Spinal cord (tissue), 10 donors: ENCODE results near the gene TMEM178B. TPM values are rescaled to one million over a fixed set of nuclear protein-coding genes. Genes with fewer than 3 reads are reported as not detected.

Experiments
- DNase-seq, 6 donors: peaks; one replicate each; pipeline versions ENCODE4 v3.0.0 to v3.0.0-alpha.2; 2013 to 2015; ENCODE audit warnings: low spot score in 6 of 6, low read depth in 4 of 6
- H3K27ac ChIP-seq: one replicate; pipeline ENCODE4 v1.5.1; 2013; ENCODE audit warnings: low read depth, low read length, control low read depth
- H3K27me3 ChIP-seq: one replicate; pipeline ENCODE4 v1.6.1; 2013; ENCODE audit warnings: low read length; ENCODE audit not compliant: control insufficient read depth, insufficient read depth
- H3K36me3 ChIP-seq: one replicate; pipeline ENCODE4 v1.6.1; 2013; ENCODE audit warnings: low read length; ENCODE audit not compliant: control insufficient read depth, insufficient read depth
- H3K4me1 ChIP-seq: one replicate; pipeline ENCODE4 v1.6.1; 2013; ENCODE audit warnings: low read length; ENCODE audit not compliant: control insufficient read depth, insufficient read depth
- H3K4me3 ChIP-seq: one replicate; pipeline ENCODE4 v1.5.1; 2013; ENCODE audit warnings: low read depth, low read length, control low read depth
- H3K9me3 ChIP-seq: one replicate; pipeline ENCODE4 v1.6.1; 2013; ENCODE audit warnings: low read length; ENCODE audit not compliant: control insufficient read depth, insufficient read depth
- WGBS: methylation state at CpG from one replicate; pipeline ENCODE4 v1.1.5; 2013; ENCODE audit warnings: missing lambda C conversion rate; ENCODE audit not compliant: insufficient coverage; 5-methylcytosine and 5-hydroxymethylcytosine counted together
- polyA plus RNA-seq, 2 donors: library from polyadenylated mRNA; unstranded; fragments of 120-200 nt; gene quantifications; one replicate each; pipeline ENCODE4 v1.2.1, GENCODE V29; 2013; ENCODE audit not compliant: insufficient read length in 2 of 2
- total RNA-seq, 2 donors: library from RNA; depleted of rRNA in 1 of 2; stranded (reverse); fragments of 120-200 nt in 1 of 2; fragments of >200 nt in 1 of 2; gene quantifications; one replicate each; pipeline versions ENCODE4 v1.2.3 to v1.2.4, GENCODE V29; 2013 to 2014
- donor health status: healthy.

Gene TMEM178B
- total and polyA plus RNA-seq, 4 donors, result 24.6 to 71.1 (median 52.1) TPM

- WGBS, result 7% methylated on average over 13 of the region's 16 CpGs
- H3K36me3 ChIP-seq, result no peaks in the 10 kb centered on the region
- peak in 5 of 6 donors; percentile 40 to 94 (median 65) for DNase-seq
- H3K4me1 ChIP-seq, result peaks cover 39% of the 10 kb centered on the region
- H3K9me3 ChIP-seq, result no peaks in the 10 kb centered on the region
- H3K27me3 ChIP-seq, result no peaks in the 10 kb centered on the region
- H3K4me3 ChIP-seq, result no peak overlapping the region
- H3K27ac ChIP-seq, result peak overlapping the region; percentile 64
These were observed 387.2 kb downstream of the TMEM178B start for GRCh38 chr7:141460781-141461715.

DNA sequence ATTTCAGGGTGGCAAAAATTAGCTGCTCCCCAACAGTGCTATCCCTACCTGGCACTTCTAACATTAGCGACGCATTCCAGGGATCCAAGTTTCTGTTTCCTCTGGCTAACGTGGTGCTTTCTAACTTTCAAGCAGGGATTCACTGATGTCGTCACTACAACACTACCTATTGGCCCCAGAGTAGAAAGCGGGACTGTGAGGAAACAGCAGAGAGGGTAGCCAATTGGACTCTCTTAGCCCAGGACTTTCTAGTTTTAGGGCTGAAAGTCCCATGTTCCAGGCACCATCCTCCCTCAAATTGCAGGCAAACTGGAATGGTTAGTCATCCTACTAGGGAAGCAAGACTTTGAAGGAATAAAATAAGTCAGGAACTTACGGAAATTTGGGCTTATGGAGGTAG is 388.1 kb downstream of the TMEM178B start:
- no peak overlapping the region for H3K4me3 ChIP-seq
- DNase-seq, result peak in 1 of 6 donors; percentile 14

DNA sequence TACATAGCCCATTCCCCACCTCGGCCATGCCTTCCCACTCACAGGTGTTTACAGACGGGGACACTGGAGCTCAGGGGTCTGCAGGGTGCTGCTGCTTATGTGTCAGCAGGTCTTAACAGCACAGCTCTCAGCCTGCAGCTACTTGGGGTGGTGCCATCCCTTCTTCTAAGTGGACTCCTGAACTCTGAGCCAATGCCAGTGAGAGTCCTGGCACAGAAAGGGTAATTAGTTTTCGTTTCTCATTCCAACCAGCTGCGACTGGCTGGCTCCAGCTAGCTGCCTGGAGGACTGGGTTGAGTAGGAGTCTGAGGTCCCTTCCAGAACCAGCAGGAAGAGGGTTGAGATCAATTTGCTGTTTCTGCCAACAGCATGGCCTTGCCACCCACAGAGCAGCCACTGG is 389.1 kb downstream of the TMEM178B start:
- Histone ChIP-seq H3K4me1 (peaks cover 39% of the 10 kb centered on the region), H3K27ac (peak overlapping the region; percentile 38), H3K36me3 (no peaks in the 10 kb centered on the region), H3K27me3 (no peaks in the 10 kb centered on the region), H3K9me3 (no peaks in the 10 kb centered on the region), H3K4me3 (no peak overlapping the region)
- peak in 5 of 6 donors; percentile 36 to 90 (median 64) for DNase-seq
- WGBS, result 44% methylated on average over 2 of the region's 4 CpGs

More for the DNA sequence above, 388.1 kb downstream of the TMEM178B start:
- H3K9me3 ChIP-seq, result no peaks in the 10 kb centered on the region
- 80% methylated on average over 1 of the region's 6 CpGs for WGBS
- peak overlapping the region; percentile 64 for H3K27ac ChIP-seq
- no peaks in the 10 kb centered on the region for H3K27me3 ChIP-seq
- H3K4me1 ChIP-seq, result peaks cover 39% of the 10 kb centered on the region
- no peaks in the 10 kb centered on the region for H3K36me3 ChIP-seq

DNA sequence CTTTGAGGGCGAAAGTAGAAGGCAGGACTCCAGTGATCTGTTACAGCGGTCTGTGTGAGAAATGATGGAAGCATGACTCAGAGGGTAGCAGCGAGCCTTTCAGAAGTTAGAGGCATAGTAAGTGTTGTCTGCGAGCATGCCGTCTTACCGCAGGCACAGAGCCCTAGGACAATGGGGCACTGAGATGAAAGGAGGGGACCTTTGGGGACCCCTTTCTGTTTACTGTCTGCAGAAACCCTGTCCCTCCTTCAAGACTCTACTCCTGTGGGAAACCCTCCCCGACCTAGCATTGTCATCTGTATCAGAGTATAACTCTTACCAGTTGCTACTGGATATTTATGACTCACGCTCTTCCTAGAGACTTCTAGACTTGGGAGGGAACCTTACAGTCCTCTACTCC is 390.1 kb downstream of the TMEM178B start:
- Histone ChIP-seq H3K36me3 (no peaks in the 10 kb centered on the region), H3K4me1 (peaks cover 39% of the 10 kb centered on the region), H3K4me3 (no peak overlapping the region), H3K27me3 (no peaks in the 10 kb centered on the region), H3K9me3 (no peaks in the 10 kb centered on the region), H3K27ac (no peak overlapping the region)
- no peak for DNase-seq
- 85% methylated on average over 5 of the region's 8 CpGs for WGBS

DNA sequence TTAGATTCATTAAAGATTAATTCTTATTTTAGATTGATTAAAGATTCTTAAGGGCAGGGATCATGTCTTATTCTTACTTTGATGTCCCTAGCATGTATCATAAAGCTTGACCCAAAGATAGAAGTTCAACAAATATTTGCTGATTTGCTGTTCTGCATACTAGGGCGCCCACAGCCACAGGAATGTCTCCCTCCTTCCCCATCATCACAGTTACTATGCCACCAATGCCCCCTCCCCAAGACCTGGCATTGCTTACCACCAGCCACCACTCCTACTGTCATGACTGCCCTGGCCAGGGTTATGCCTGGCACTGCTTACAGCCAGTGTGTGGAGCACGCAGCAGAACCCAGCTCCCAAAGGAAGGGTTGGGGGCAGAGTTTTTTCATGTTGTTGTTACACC is 390.7 kb downstream of the TMEM178B start:
- Histone ChIP-seq H3K9me3 (no peaks in the 10 kb centered on the region), H3K36me3 (no peaks in the 10 kb centered on the region), H3K4me1 (peaks cover 39% of the 10 kb centered on the region), H3K27me3 (no peaks in the 10 kb centered on the region), H3K27ac (no peak overlapping the region), H3K4me3 (no peak overlapping the region)
- DNase-seq, result peak in 1 of 6 donors; percentile 14
- WGBS, result 77% methylated on average over 1 of the region's 2 CpGs

- whole genome bisulfite sequencing, result 81% methylated on average over 2 of the region's 4 CpGs
- peaks cover 26% of the 10 kb centered on the region for H3K4me1 ChIP-seq
- H3K27ac ChIP-seq, result no peak overlapping the region
- DNase-seq, result no peak
- no peaks in the 10 kb centered on the region for H3K27me3 ChIP-seq
- peaks cover 2% of the 10 kb centered on the region for H3K36me3 ChIP-seq
- H3K4me3 ChIP-seq, result no peak overlapping the region
- no peaks in the 10 kb centered on the region for H3K9me3 ChIP-seq
These were observed 392.5 kb downstream of the TMEM178B start for GRCh38 chr7:141466151-141466904.

GRCh38 chr7:141468341-141468740 is 394.5 kb downstream of the TMEM178B start:
- Histone ChIP-seq H3K9me3 (no peaks in the 10 kb centered on the region), H3K4me3 (no peak overlapping the region), H3K27me3 (no peaks in the 10 kb centered on the region), H3K27ac (no peak overlapping the region), H3K36me3 (peaks cover 5% of the 10 kb centered on the region), H3K4me1 (peaks cover 12% of the 10 kb centered on the region)
- no peak for DNase-seq
- WGBS, result 91% methylated on average over 3 of the region's 5 CpGs

- peaks cover 5% of the 10 kb centered on the region for H3K36me3 ChIP-seq
- no peak overlapping the region for H3K27ac ChIP-seq
- H3K4me1 ChIP-seq, result peaks cover 5% of the 10 kb centered on the region
- H3K9me3 ChIP-seq, result no peaks in the 10 kb centered on the region
- no peak overlapping the region for H3K4me3 ChIP-seq
- DNase-seq, result no peak
- no CpG with 5 or more reads among the region's 1 CpG for WGBS
- H3K27me3 ChIP-seq, result no peaks in the 10 kb centered on the region
These were observed 401.8 kb downstream of the TMEM178B start for GRCh38 chr7:141475679-141476078.

DNA sequence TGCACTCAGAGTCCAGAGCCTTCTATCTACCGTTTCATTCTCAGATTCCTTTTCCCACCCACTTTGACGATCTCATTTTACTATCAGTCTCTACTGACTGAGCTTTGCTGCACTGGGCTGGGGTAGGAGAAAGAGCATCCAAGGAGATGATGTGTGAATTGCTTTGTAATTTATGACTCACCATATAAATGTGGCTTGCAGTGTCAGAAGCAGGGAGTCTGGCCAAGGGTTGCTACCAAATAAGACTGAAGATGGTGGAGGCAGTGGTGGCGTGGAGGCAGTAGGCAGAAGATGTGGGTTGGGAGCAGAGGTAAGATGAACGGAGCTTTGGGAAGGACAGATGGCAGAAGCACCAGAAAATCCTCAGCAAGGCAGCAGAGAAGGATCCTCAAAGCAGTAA is 404.0 kb downstream of the TMEM178B start:
- Histone ChIP-seq H3K4me3 (no peak overlapping the region), H3K36me3 (no peaks in the 10 kb centered on the region), H3K9me3 (no peaks in the 10 kb centered on the region), H3K27ac (no peak overlapping the region), H3K27me3 (no peaks in the 10 kb centered on the region), H3K4me1 (no peaks in the 10 kb centered on the region)
- 93% methylated on average over 2 of the region's 4 CpGs for WGBS
- no peak for DNase-seq
